ENCODE data around the gene HES5. TPM values are rescaled to one million over a fixed set of nuclear protein-coding genes. Genes with fewer than 3 reads are reported as not detected.

HES5 gene
- total and polyA plus RNA-seq, 2 of the 13 experiments (the other 11 are each of a cell fraction or from before 2014, with no cell fraction given) = not detected

GRCh38 chr1:2556678-2557481 is 26.8 kb upstream of the HES5 start (continued):
- no peak for TF ChIP-seq GABPA (IDR thresholded peaks at IDR 0.05; ENCODE audit: low read depth, low read length)
- peak; percentile 63; the same call in 1 of the 2 replicates for TF ChIP-seq GABPA (CRISPR knock-in tag; IDR thresholded peaks at IDR 0.05; ENCODE audit: low read depth)
- TF ChIP-seq MED8 (CRISPR knock-in tag; IDR thresholded peaks at IDR 0.05; ENCODE audit: insufficient replicate concordance) = peak; percentile 50
- TF ChIP-seq ZNF770 (CRISPR knock-in tag; IDR thresholded peaks at IDR 0.05) = no peak; the same call in 1 of the 2 replicates
- no peak for TF ChIP-seq ZNF567 (CRISPR knock-in tag; IDR thresholded peaks at IDR 0.05; ENCODE audit: borderline replicate concordance)
- no peak for TF ChIP-seq ZFP1 (CRISPR knock-in tag; IDR thresholded peaks at IDR 0.05)
- TF ChIP-seq ZNF777 (CRISPR knock-in tag; IDR thresholded peaks at IDR 0.05) = no peak; the same call in 1 of the 2 replicates
- TF ChIP-seq ZNF430 (CRISPR knock-in tag; IDR thresholded peaks at IDR 0.05) = 0 out of 2 replicates have a peak, but pooled peaks have one; percentile 14
- no peak for TF ChIP-seq SP140L (CRISPR knock-in tag; IDR thresholded peaks at IDR 0.05; ENCODE audit: borderline replicate concordance)
- TF ChIP-seq THAP7 (CRISPR knock-in tag; IDR thresholded peaks at IDR 0.05) = 0 out of 2 replicates have a peak, but pooled peaks have one; percentile 4
- TF ChIP-seq ARNTL (CRISPR knock-in tag; IDR thresholded peaks at IDR 0.05) = peak; percentile 26; the same call in 1 of the 2 replicates
- no peak for TF ChIP-seq IRF1 (CRISPR knock-in tag; IDR thresholded peaks at IDR 0.05; ENCODE audit: low read depth)
- 0 out of 2 replicates have a peak, but pooled peaks have one; percentile 35 for TF ChIP-seq ZNF546 (CRISPR knock-in tag; conservative IDR thresholded peaks at IDR 0.05)
- peak; percentile 73 for TF ChIP-seq HNRNPL (IDR thresholded peaks at IDR 0.05; ENCODE audit: low read depth, low read length)
- peak; percentile 62; the same call in 1 of the 2 replicates for TF ChIP-seq MTA1 (CRISPR knock-in tag; IDR thresholded peaks at IDR 0.05; ENCODE audit: borderline replicate concordance)
- no peak for TF ChIP-seq ZNF740 (CRISPR knock-in tag; IDR thresholded peaks at IDR 0.05)
- no peak for TF ChIP-seq PRDM10 (CRISPR knock-in tag; IDR thresholded peaks at IDR 0.05; ENCODE audit: low read depth)
- TF ChIP-seq IKZF5 (CRISPR knock-in tag; IDR thresholded peaks at IDR 0.05) = no peak
- TF ChIP-seq ZNF460 (CRISPR knock-in tag; IDR thresholded peaks at IDR 0.05; ENCODE audit: borderline replicate concordance) = no peak
- TF ChIP-seq ZNF143 (CRISPR knock-in tag; IDR thresholded peaks at IDR 0.05) = 0 out of 2 replicates have a peak, but pooled peaks have one; percentile 11

Data from HepG2 (cell line).